Activated effector memory CD4-positive, alpha-beta T cell treated with anti-CD3 and anti-CD28 coated beads, Interleukin-2, amount 50 U/mL, for 16 hours (primary cell): ENCODE data around the gene PLA2G6.

ENCODE experiments used
- DNase-seq: peaks from one replicate; pipeline ENCODE4 v3.0.0-alpha.2; 2020

The PLA2G6 gene

GRCh38 chr22:38181453-38182200 is at the start of gene PLA2G6:
Gene PLA2G6 (minus strand): TSS chr22:38181830. CDS start chr22:38169426, 12,404 bp downstream.
- DNase-seq = peak; percentile 99

- DNase-seq = no peak
Measured at GRCh38 chr22:38230916-38231315, 49.3 kb upstream of the PLA2G6 start.

GRCh38 chr22:38230108-38230825 is 48.6 kb upstream of the PLA2G6 start:
- peak; percentile 68 for DNase-seq

- DNase-seq = no peak
Measured at GRCh38 chr22:38228873-38229740, 47.5 kb upstream of the PLA2G6 start.

GRCh38 chr22:38228326-38228872 is 46.8 kb upstream of the PLA2G6 start:
- DNase-seq = no peak

GRCh38 chr22:38226853-38227649 is 45.4 kb upstream of the PLA2G6 start:
- DNase-seq = no peak

GRCh38 chr22:38223289-38223960 is 41.8 kb upstream of the PLA2G6 start:
- DNase-seq = no peak

GRCh38 chr22:38222797-38223119 is 41.1 kb upstream of the PLA2G6 start:
- no peak for DNase-seq

- no peak for DNase-seq
Measured at GRCh38 chr22:38221908-38222796, 40.5 kb upstream of the PLA2G6 start.

GRCh38 chr22:38221407-38221806 is 39.8 kb upstream of the PLA2G6 start:
- no peak for DNase-seq

- DNase-seq = no peak
Measured at GRCh38 chr22:38220653-38221386, 39.2 kb upstream of the PLA2G6 start.

GRCh38 chr22:38220163-38220562 is 38.5 kb upstream of the PLA2G6 start:
- DNase-seq = no peak

GRCh38 chr22:38219632-38220031 is 38.0 kb upstream of the PLA2G6 start:
- DNase-seq = no peak

- DNase-seq = peak; percentile 85
Measured at GRCh38 chr22:38218661-38219622, 37.3 kb upstream of the PLA2G6 start.

- DNase-seq = no peak
Measured at GRCh38 chr22:38215156-38216038, 33.8 kb upstream of the PLA2G6 start.

GRCh38 chr22:38214302-38215056 is 32.8 kb upstream of the PLA2G6 start:
- DNase-seq = peak; percentile 89

- DNase-seq = no peak
Measured at GRCh38 chr22:38213990-38214301, 32.3 kb upstream of the PLA2G6 start.
